Activated naive CD8-positive, alpha-beta T cell treated with anti-CD3 and anti-CD28 coated beads, Interleukin-2, amount 10 ng/mL, durations not matched to agents 7 days and 5 days (primary cell): ENCODE data around the gene CAPN5. TPM values are rescaled to one million over a fixed set of nuclear protein-coding genes. Genes with fewer than 3 reads are reported as not detected.

Source experiments
- ATAC-seq: fragments of 150-1000 bp; cut with Tn5 transposase; one replicate; pipeline ENCODE4 v1.10.0; 2021; ENCODE audit warnings: low read depth, moderate library complexity
- POLR2A ChIA-PET: fragments of 350-600 bp; sonication (Branson Sonifier 250); formaldehyde crosslinking; loops from one replicate; lab custom pipeline; 2021; ENCODE audit warnings: antibody characterized with exemption; lab: Charles Lee
- DNase-seq: peaks from one replicate; pipeline ENCODE4 v3.0.0; 2021
- H3K27ac Mint-ChIP-seq: one replicate; pipeline ENCODE4 v1.8.0; 2022; ENCODE audit warnings: mild to moderate bottlenecking, mixed read lengths
- H3K27me3 Mint-ChIP-seq: one replicate; pipeline ENCODE4 v1.8.0; 2022; ENCODE audit warnings: mild to moderate bottlenecking, moderate library complexity, mixed read lengths
- H3K36me3 Mint-ChIP-seq: one replicate; pipeline ENCODE4 v1.8.0; 2021; ENCODE audit warnings: mild to moderate bottlenecking, mixed read lengths
- H3K4me1 Mint-ChIP-seq: one replicate; pipeline ENCODE4 v1.8.0; 2021; ENCODE audit warnings: mixed read lengths
- H3K4me3 Mint-ChIP-seq: one replicate; pipeline ENCODE4 v1.8.0; 2022; ENCODE audit warnings: mild to moderate bottlenecking, moderate library complexity, mixed read lengths
- H3K9me3 Mint-ChIP-seq: one replicate; pipeline ENCODE4 v1.8.0; 2021; ENCODE audit warnings: mixed read lengths
- total RNA-seq, 2 experiments: library from RNA; stranded (reverse); gene quantifications; one replicate each; pipeline ENCODE4 v1.2.3, GENCODE V29; 2021

The CAPN5 gene
- total RNA-seq, 2 experiments from 2014 or later, result 2.8 to 3.8 TPM

GRCh38 chr11:77072851-77073327 is 6.1 kb downstream of the CAPN5 start:
- POLR2A ChIA-PET, result interaction anchor here (2.2 kb wide), 1 partner anchor 10 kb away, joined by 21 read pairs; no protein-coding TSS in a partner anchor
- no peak overlapping the region for H3K27ac Mint-ChIP-seq
- no peaks in the 10 kb centered on the region for H3K36me3 Mint-ChIP-seq
- no peak overlapping the region for H3K4me3 Mint-ChIP-seq
- peaks cover 18% of the 10 kb centered on the region for H3K4me1 Mint-ChIP-seq
- H3K27me3 Mint-ChIP-seq, result peaks cover 12% of the 10 kb centered on the region
- H3K9me3 Mint-ChIP-seq, result no peaks in the 10 kb centered on the region
- ATAC-seq (peak; percentile 64), DNase-seq (peak; percentile 65)

- Mint-ChIP-seq H3K27me3 (peaks cover 15% of the 10 kb centered on the region), H3K4me3 (no peak overlapping the region), H3K36me3 (no peaks in the 10 kb centered on the region), H3K4me1 (peaks cover 18% of the 10 kb centered on the region), H3K9me3 (peaks cover 1% of the 10 kb centered on the region), H3K27ac (no peak overlapping the region)
- POLR2A ChIA-PET, result interaction anchor here (2.2 kb wide), 1 partner anchor 9 kb away, joined by 21 read pairs; no protein-coding TSS in a partner anchor
- ATAC-seq, result peak; percentile 19
- DNase-seq, result no peak
Observed at GRCh38 chr11:77073328-77074001, 6.7 kb downstream of the CAPN5 start.

GRCh38 chr11:77074205-77074604 is 7.4 kb downstream of the CAPN5 start:
- H3K9me3 Mint-ChIP-seq, result peaks cover 1% of the 10 kb centered on the region
- ATAC-seq (no peak), DNase-seq (no peak)
- H3K4me1 Mint-ChIP-seq, result peaks cover 18% of the 10 kb centered on the region
- no peak overlapping the region for H3K27ac Mint-ChIP-seq
- peaks cover 12% of the 10 kb centered on the region for H3K27me3 Mint-ChIP-seq
- H3K36me3 Mint-ChIP-seq, result peaks cover 2% of the 10 kb centered on the region
- no peak overlapping the region for H3K4me3 Mint-ChIP-seq
- POLR2A ChIA-PET, result interaction anchor here (2.2 kb wide), 1 partner anchor 8 kb away, joined by 21 read pairs; no protein-coding TSS in a partner anchor

GRCh38 chr11:77074626-77075221 is 8.0 kb downstream of the CAPN5 start:
- H3K9me3 Mint-ChIP-seq, result peaks cover 1% of the 10 kb centered on the region
- H3K36me3 Mint-ChIP-seq, result peaks cover 2% of the 10 kb centered on the region
- H3K27ac Mint-ChIP-seq, result no peak overlapping the region
- H3K4me3 Mint-ChIP-seq, result no peak overlapping the region
- POLR2A ChIA-PET, result no interaction called here
- peaks cover 12% of the 10 kb centered on the region for H3K27me3 Mint-ChIP-seq
- no peak for DNase-seq
- no peak for ATAC-seq
- H3K4me1 Mint-ChIP-seq, result peaks cover 18% of the 10 kb centered on the region

GRCh38 chr11:77075425-77075905 is 8.7 kb downstream of the CAPN5 start:
- Mint-ChIP-seq H3K9me3 (peaks cover 1% of the 10 kb centered on the region), H3K27me3 (peaks cover 12% of the 10 kb centered on the region), H3K4me3 (no peak overlapping the region), H3K27ac (no peak overlapping the region), H3K36me3 (peaks cover 2% of the 10 kb centered on the region), H3K4me1 (peaks cover 18% of the 10 kb centered on the region)
- DNase-seq, result no peak
- POLR2A ChIA-PET, result interaction anchor here (0.6 kb wide), 1 partner anchor 465 kb away, joined by 3 read pairs; no protein-coding TSS in a partner anchor
- ATAC-seq, result no peak

- peaks cover 1% of the 10 kb centered on the region for H3K9me3 Mint-ChIP-seq
- H3K4me3 Mint-ChIP-seq, result no peak overlapping the region
- ATAC-seq (no peak), DNase-seq (no peak)
- H3K27ac Mint-ChIP-seq, result no peak overlapping the region
- POLR2A ChIA-PET, result no interaction called here
- peaks cover 2% of the 10 kb centered on the region for H3K36me3 Mint-ChIP-seq
- peaks cover 9% of the 10 kb centered on the region for H3K27me3 Mint-ChIP-seq
- H3K4me1 Mint-ChIP-seq, result peaks cover 16% of the 10 kb centered on the region
Observed at GRCh38 chr11:77079666-77080065, 12.9 kb downstream of the CAPN5 start.

- DNase-seq (no peak), ATAC-seq (no peak)
- H3K27me3 Mint-ChIP-seq, result peaks cover 9% of the 10 kb centered on the region
- peaks cover 2% of the 10 kb centered on the region for H3K36me3 Mint-ChIP-seq
- peaks cover 16% of the 10 kb centered on the region for H3K4me1 Mint-ChIP-seq
- POLR2A ChIA-PET, result no interaction called here
- H3K4me3 Mint-ChIP-seq, result no peak overlapping the region
- H3K27ac Mint-ChIP-seq, result no peak overlapping the region
- H3K9me3 Mint-ChIP-seq, result peaks cover 1% of the 10 kb centered on the region
Observed at GRCh38 chr11:77080643-77081210, 14.0 kb downstream of the CAPN5 start.

GRCh38 chr11:77081381-77081851 is 14.6 kb downstream of the CAPN5 start:
- H3K9me3 Mint-ChIP-seq, result peaks cover 1% of the 10 kb centered on the region
- peaks cover 2% of the 10 kb centered on the region for H3K36me3 Mint-ChIP-seq
- peak overlapping the region; percentile 96 for H3K27ac Mint-ChIP-seq
- ATAC-seq (no peak), DNase-seq (no peak)
- H3K27me3 Mint-ChIP-seq, result peaks cover 9% of the 10 kb centered on the region
- H3K4me3 Mint-ChIP-seq, result no peak overlapping the region
- POLR2A ChIA-PET, result interaction anchor here (1.0 to 2.4 kb wide), 4 partner anchors 12 to 34 kb away, joined by 3 to 19 read pairs (median 8); partner anchors contain the start of gene CAPN5
- peaks cover 16% of the 10 kb centered on the region for H3K4me1 Mint-ChIP-seq

- peak overlapping the region; percentile 81 for H3K4me3 Mint-ChIP-seq
- H3K4me1 Mint-ChIP-seq, result peaks cover 16% of the 10 kb centered on the region
- DNase-seq, result peak; percentile 46
Observed at GRCh38 chr11:77081976-77082836, 15.4 kb downstream of the CAPN5 start.

GRCh38 chr11:77082838-77083565 is 16.2 kb downstream of the CAPN5 start:
- Mint-ChIP-seq H3K4me1 (peaks cover 16% of the 10 kb centered on the region), H3K27ac (peak overlapping the region; percentile 96), H3K9me3 (peaks cover 1% of the 10 kb centered on the region), H3K27me3 (peaks cover 7% of the 10 kb centered on the region), H3K36me3 (peaks cover 2% of the 10 kb centered on the region), H3K4me3 (peak overlapping the region; percentile 81)
- ATAC-seq (peak; percentile 96), DNase-seq (peak; percentile 66)
- POLR2A ChIA-PET, result interaction anchor here (0.5 to 2.4 kb wide), 8 partner anchors 8 to 524 kb away, joined by 3 to 21 read pairs (median 8); partner anchors contain the start of gene CAPN5

More at GRCh38 chr11:77081976-77082836, 15.4 kb downstream of the CAPN5 start:
- POLR2A ChIA-PET, result interaction anchor here (0.5 to 2.4 kb wide), 8 partner anchors 9 to 525 kb away, joined by 3 to 21 read pairs (median 8); partner anchors contain the start of gene CAPN5
- peak; percentile 45 for ATAC-seq
- H3K36me3 Mint-ChIP-seq, result peaks cover 2% of the 10 kb centered on the region
- peaks cover 9% of the 10 kb centered on the region for H3K27me3 Mint-ChIP-seq
- H3K27ac Mint-ChIP-seq, result peak overlapping the region; percentile 96
- H3K9me3 Mint-ChIP-seq, result peaks cover 1% of the 10 kb centered on the region

GRCh38 chr11:77083566-77084245 is 16.9 kb downstream of the CAPN5 start:
- peak overlapping the region; percentile 19 for H3K4me3 Mint-ChIP-seq
- peaks cover under 1% of the 10 kb centered on the region for H3K36me3 Mint-ChIP-seq
- peaks cover 16% of the 10 kb centered on the region for H3K4me1 Mint-ChIP-seq
- H3K27ac Mint-ChIP-seq, result peak overlapping the region; percentile 96
- H3K9me3 Mint-ChIP-seq, result no peaks in the 10 kb centered on the region
- POLR2A ChIA-PET, result interaction anchor here (1.6 to 2.4 kb wide), 3 partner anchors 8 to 17 kb away, joined by 11 to 21 read pairs (median 19); partner anchors contain the start of gene CAPN5
- ATAC-seq, result no peak
- peaks cover 1% of the 10 kb centered on the region for H3K27me3 Mint-ChIP-seq
- peak; percentile 25 for DNase-seq
